Natural killer cell (primary cell): ENCODE data around the gene TPSAB1. TPM values are rescaled to one million over a fixed set of nuclear protein-coding genes. Genes with fewer than 3 reads are reported as not detected.
A peak's percentile ranks its signal among the peaks of the same experiment; 100 is the strongest.
"Not testable (repeated sequence)": the region's sequence is repeated elsewhere in the genome, so short reads cannot be mapped to it uniquely, and the experiment has no call there.

Experiments
- ATAC-seq, 3 donors: fragments of 150-1000 bp in 2 of 3; fragments of 200-7000 bp in 1 of 3; cut with Tn5 transposase; 1 replicate in 1 of 3; 2 replicates in 2 of 3; pipeline ENCODE4 v1.10.0; 2021; ENCODE audit warnings: mild to moderate bottlenecking in 2 of 3, moderate library complexity in 2 of 3
- DNase-seq, 2 donors: peaks; one replicate each; pipeline versions ENCODE4 v3.0.0 to v3.0.0-alpha.2; 2013 to 2021; ENCODE audit warnings: mixed read lengths in 1 of 2
- H3K27ac ChIP-seq: one replicate; pipeline ENCODE4 v1.5.1; 2013; ENCODE audit warnings: mild to moderate bottlenecking, low read length
- H3K27me3 ChIP-seq: one replicate; pipeline ENCODE4 v1.6.1; 2013; ENCODE audit warnings: low read length; ENCODE audit not compliant: control insufficient read depth, insufficient read depth
- H3K36me3 ChIP-seq: one replicate; pipeline ENCODE4 v1.6.1; 2013; ENCODE audit warnings: low read length; ENCODE audit not compliant: control insufficient read depth, insufficient read depth
- H3K4me1 ChIP-seq: one replicate; pipeline ENCODE4 v1.6.1; 2013; ENCODE audit warnings: low read length; ENCODE audit not compliant: control insufficient read depth, insufficient read depth
- H3K4me3 ChIP-seq: one replicate; pipeline ENCODE4 v1.5.1; 2013; ENCODE audit warnings: low read length
- H3K9me3 ChIP-seq: one replicate; pipeline ENCODE4 v1.6.1; 2013; ENCODE audit warnings: low read length; ENCODE audit not compliant: control insufficient read depth, insufficient read depth
- H3K27ac Mint-ChIP-seq, 2 donors: one replicate each; pipeline ENCODE4 v1.8.0; 2022; ENCODE audit warnings: mild to moderate bottlenecking in 2 of 2, mixed read lengths in 2 of 2, moderate library complexity in 1 of 2
- H3K27me3 Mint-ChIP-seq, 2 donors: one replicate each; pipeline ENCODE4 v1.8.0; 2022; ENCODE audit warnings: low read depth in 2 of 2, mixed read lengths in 2 of 2
- H3K36me3 Mint-ChIP-seq: one replicate; pipeline ENCODE4 v1.8.0; 2022; ENCODE audit warnings: mixed read lengths
- H3K4me1 Mint-ChIP-seq, 2 donors: one replicate each; pipeline ENCODE4 v1.8.0; 2022; ENCODE audit warnings: mixed read lengths in 2 of 2
- H3K4me3 Mint-ChIP-seq: one replicate; pipeline ENCODE4 v1.8.0; 2022; ENCODE audit warnings: mild to moderate bottlenecking, moderate library complexity, mixed read lengths
- H3K9me3 Mint-ChIP-seq, 2 donors: one replicate each; pipeline ENCODE4 v1.8.0; 2022; ENCODE audit warnings: mixed read lengths in 2 of 2
- CTCF ChIP-seq: fragments of 200-600 bp; IDR thresholded peaks from one replicate; pipeline ENCODE4 v1.8.0; 2022; ENCODE audit warnings: antibody characterized with exemption
- WGBS: methylation state at CpG from one replicate; pipeline ENCODE4 v1.1.7; 2013; ENCODE audit warnings: missing lambda C conversion rate; ENCODE audit not compliant: insufficient coverage; 5-methylcytosine and 5-hydroxymethylcytosine counted together
- intact Hi-C: fragments of 100-400 bp; cut with micrococcal nuclease; formaldehyde crosslinking; loops from one replicate; pipeline ENCODE4 v1.14.2; 2022
- total RNA-seq, 4 donors: library from RNA; stranded (reverse); fragments of 120-200 nt in 1 of 4; gene quantifications; one replicate each; pipeline versions ENCODE4 v1.2.3 to v1.2.4, GENCODE V29; 2013 to 2022

Gene TPSAB1
- total RNA-seq, 3 donors from 2014 or later (not counting 1 experiment from before 2014, with no cell fraction given) = 0.82 to 13.4 TPM; not detected in 1

- Mint-ChIP-seq H3K27me3 (no peaks in the 10 kb centered on the region), H3K36me3 (no peaks in the 10 kb centered on the region), H3K4me3 (no peak overlapping the region), H3K27ac (no peak overlapping the region), H3K9me3 (no peaks in the 10 kb centered on the region), H3K4me1 (no peaks in the 10 kb centered on the region)
- intact Hi-C loops = no loop called here
- ATAC-seq = no peak
- no peak for DNase-seq
- Histone ChIP-seq H3K9me3 (no peaks in the 10 kb centered on the region), H3K4me1 (peaks cover 3% of the 10 kb centered on the region), H3K27me3 (no peaks in the 10 kb centered on the region), H3K27ac (no peak overlapping the region), H3K4me3 (no peak overlapping the region), H3K36me3 (no peaks in the 10 kb centered on the region)
- WGBS = 78% methylated on average over 8 of the region's 9 CpGs
- no peak for TF ChIP-seq CTCF
These were observed 15.9 kb upstream of the TPSAB1 start for GRCh38 chr16:1224558-1224957.

- Histone ChIP-seq H3K27me3 (no peaks in the 10 kb centered on the region), H3K4me1 (peaks cover 3% of the 10 kb centered on the region), H3K9me3 (no peaks in the 10 kb centered on the region), H3K36me3 (no peaks in the 10 kb centered on the region), H3K27ac (no peak within 1 kb of the TSS), H3K4me3 (no peak within 1 kb of the TSS)
- intact Hi-C loops = no loop called here
- Mint-ChIP-seq H3K4me3 (no peak within 1 kb of the TSS), H3K4me1 (no peaks in the 10 kb centered on the region), H3K27ac (no peak within 1 kb of the TSS), H3K36me3 (no peaks in the 10 kb centered on the region), H3K27me3 (no peaks in the 10 kb centered on the region), H3K9me3 (no peaks in the 10 kb centered on the region)
- 78% methylated on average over 10 of the region's 10 CpGs for WGBS
- no peak for ATAC-seq
- TF ChIP-seq CTCF = no peak
- DNase-seq = no peak
These were observed 15.5 kb upstream of the TPSAB1 start, which contains the start of gene TPSG1 for GRCh38 chr16:1225051-1225451. Gene TPSG1 (minus strand): TSS chr16:1225268. CDS start chr16:1225252, 16 bp downstream.

- intact Hi-C loops, H3K36me3 Mint-ChIP-seq, H3K4me3 ChIP-seq, H3K9me3 ChIP-seq, H3K27me3 Mint-ChIP-seq, H3K27ac ChIP-seq, H3K27ac Mint-ChIP-seq, H3K36me3 ChIP-seq, H3K4me1 ChIP-seq, H3K4me3 Mint-ChIP-seq, H3K9me3 Mint-ChIP-seq, H3K27me3 ChIP-seq, DNase-seq, H3K4me1 Mint-ChIP-seq: not testable (repeated sequence)
- peak; percentile 36 to 54 (median 37) for ATAC-seq
- 53% methylated on average over 20 of the region's 24 CpGs for WGBS
These were observed 14.7 kb upstream of the TPSAB1 start for GRCh38 chr16:1225728-1226311.

- H3K4me1 Mint-ChIP-seq, H3K27ac ChIP-seq, ATAC-seq, H3K36me3 Mint-ChIP-seq, H3K27ac Mint-ChIP-seq, intact Hi-C loops, H3K9me3 Mint-ChIP-seq, H3K4me3 ChIP-seq, H3K4me3 Mint-ChIP-seq, H3K4me1 ChIP-seq, H3K27me3 ChIP-seq, H3K36me3 ChIP-seq, H3K27me3 Mint-ChIP-seq, DNase-seq, H3K9me3 ChIP-seq: not testable (repeated sequence)
- WGBS = 66% methylated on average over 12 of the region's 14 CpGs
These were observed 13.8 kb upstream of the TPSAB1 start for GRCh38 chr16:1226692-1227091.

- H3K9me3 ChIP-seq, H3K4me1 Mint-ChIP-seq, H3K27ac ChIP-seq, intact Hi-C loops, H3K27ac Mint-ChIP-seq, H3K4me3 Mint-ChIP-seq, DNase-seq, H3K4me1 ChIP-seq, H3K27me3 Mint-ChIP-seq, H3K36me3 Mint-ChIP-seq, H3K4me3 ChIP-seq, H3K36me3 ChIP-seq, H3K27me3 ChIP-seq, H3K9me3 Mint-ChIP-seq, ATAC-seq: not testable (repeated sequence)
- 84% methylated on average over 5 of the region's 7 CpGs for WGBS
These were observed 12.3 kb upstream of the TPSAB1 start for GRCh38 chr16:1228227-1228626.

GRCh38 chr16:1229476-1229875 lies 11.0 kb upstream of the TPSAB1 start:
- H3K27ac ChIP-seq, intact Hi-C loops, H3K27me3 ChIP-seq, H3K4me1 ChIP-seq, H3K27me3 Mint-ChIP-seq, H3K4me3 ChIP-seq, H3K9me3 ChIP-seq, ATAC-seq, H3K4me1 Mint-ChIP-seq, H3K27ac Mint-ChIP-seq, DNase-seq, H3K36me3 Mint-ChIP-seq, H3K4me3 Mint-ChIP-seq, H3K36me3 ChIP-seq, H3K9me3 Mint-ChIP-seq: not testable (repeated sequence)
- 95% methylated on average over 7 of the region's 13 CpGs for WGBS

- H3K27ac ChIP-seq, H3K4me1 ChIP-seq, H3K36me3 Mint-ChIP-seq, H3K4me3 Mint-ChIP-seq, H3K9me3 ChIP-seq, H3K36me3 ChIP-seq, intact Hi-C loops, H3K4me1 Mint-ChIP-seq, DNase-seq, H3K9me3 Mint-ChIP-seq, H3K4me3 ChIP-seq, H3K27me3 ChIP-seq, H3K27me3 Mint-ChIP-seq, H3K27ac Mint-ChIP-seq, ATAC-seq: not testable (repeated sequence)
- 56% methylated on average over 1 of the region's 11 CpGs for WGBS
These were observed 10.4 kb upstream of the TPSAB1 start, which contains the start of gene TPSB2 for GRCh38 chr16:1230084-1230470. Gene TPSB2 (minus strand): TSS chr16:1230184. CDS start chr16:1229951, 233 bp downstream.
